DMS153 treated with DMSO at 0.1 percent for 48 hours (cell line): ENCODE data around the gene FAM53B.

Experiments
- DNase-seq: peaks from one replicate; lab custom pipeline; 2025; ENCODE audit not compliant: unreplicated experiment; lab: John Stamatoyannopoulos, UW

FAM53B gene

GRCh38 chr10:124602121-124602561 lies 142.0 kb downstream of the FAM53B start:
- no peak for DNase-seq

DNA sequence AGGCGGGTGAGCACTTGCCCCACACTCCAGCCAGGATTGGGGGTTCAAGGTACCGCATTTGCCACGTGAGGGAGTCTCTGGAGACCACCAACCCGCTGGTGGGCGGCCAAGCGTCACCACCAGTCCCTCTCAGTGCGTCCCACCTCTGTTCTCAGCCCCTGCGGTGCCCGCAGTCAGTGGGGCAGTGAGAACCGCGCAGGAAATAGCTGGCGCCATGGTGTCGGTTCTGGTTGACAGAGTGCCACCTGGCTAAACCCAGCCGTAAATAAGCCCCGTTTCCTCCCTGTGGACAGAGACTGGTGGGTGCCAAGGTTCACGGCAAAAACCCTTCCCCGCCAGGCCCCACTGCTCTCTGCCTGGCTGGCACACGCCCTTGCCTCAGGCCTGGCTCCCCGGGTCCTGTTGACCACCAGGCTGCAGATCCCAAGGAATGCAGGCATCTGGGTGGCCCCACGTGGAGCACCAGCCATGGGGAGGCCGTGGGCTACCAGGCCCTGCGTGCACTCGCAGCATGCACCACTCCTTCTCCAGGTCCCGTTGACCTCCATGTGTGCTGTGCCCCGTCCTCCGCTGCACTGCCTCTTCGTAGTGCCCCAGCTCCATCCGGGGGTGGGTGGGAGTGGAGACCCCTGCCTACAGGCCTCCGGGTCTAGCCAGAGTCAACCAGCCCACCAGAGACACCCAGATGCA lies 142.6 kb downstream of the FAM53B start:
- DNase-seq = no peak

- DNase-seq = no peak
These were observed 143.2 kb downstream of the FAM53B start for GRCh38 chr10:124601016-124601415.

- no peak for DNase-seq
These were observed 143.9 kb downstream of the FAM53B start for GRCh38 chr10:124600051-124600880.

- DNase-seq = no peak
These were observed 144.6 kb downstream of the FAM53B start for GRCh38 chr10:124599588-124600050.

GRCh38 chr10:124598773-124599587 lies 145.2 kb downstream of the FAM53B start:
- no peak for DNase-seq

GRCh38 chr10:124598196-124598595 lies 146.0 kb downstream of the FAM53B start:
- no peak for DNase-seq

- DNase-seq = no peak
These were observed 146.4 kb downstream of the FAM53B start for GRCh38 chr10:124597846-124598165.

DNA sequence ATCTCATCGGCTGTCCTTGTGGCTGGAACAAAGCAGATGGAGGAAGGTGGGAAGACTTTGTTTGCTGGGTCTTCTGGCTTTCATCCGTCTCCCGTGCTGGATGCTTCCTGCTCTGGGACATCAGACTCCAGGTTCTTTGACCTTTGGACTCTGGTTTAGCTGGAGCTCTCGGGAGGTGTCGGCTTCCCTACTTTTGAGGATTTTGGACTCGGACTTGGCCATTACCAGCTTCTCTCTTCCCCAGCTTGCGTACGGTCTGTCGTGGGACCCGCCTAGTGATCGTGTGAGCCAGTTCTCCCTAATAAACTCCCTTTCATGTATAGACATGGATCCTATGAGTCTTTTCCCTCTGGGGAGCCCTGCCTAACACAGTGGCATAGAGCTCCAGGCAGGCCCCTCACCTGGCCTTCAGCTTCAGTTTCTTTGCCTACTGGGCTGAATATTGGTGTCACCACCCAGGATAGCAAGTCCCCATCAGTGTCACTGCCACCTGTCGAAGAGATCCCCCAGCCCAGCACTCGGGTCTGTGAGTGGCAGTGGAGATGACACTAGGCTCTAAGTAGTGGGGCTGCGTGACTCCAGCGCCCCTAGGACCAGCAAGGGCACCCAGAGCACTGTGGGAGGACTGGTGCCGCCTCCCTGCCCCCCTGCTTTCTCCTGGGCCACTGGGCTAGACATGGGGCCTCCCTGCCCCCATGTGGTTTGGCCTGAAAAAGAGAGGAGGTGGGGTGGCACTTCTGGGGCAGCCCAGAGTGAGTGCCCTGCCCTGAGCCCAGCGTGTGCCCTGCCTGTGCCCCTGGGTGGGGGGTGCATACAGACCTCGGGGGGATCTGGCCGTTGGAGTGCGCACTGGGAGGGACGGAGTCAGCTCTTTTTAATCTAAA lies 147.0 kb downstream of the FAM53B start:
- no peak for DNase-seq

- DNase-seq = no peak
These were observed 147.9 kb downstream of the FAM53B start for GRCh38 chr10:124596116-124596785.

DNA sequence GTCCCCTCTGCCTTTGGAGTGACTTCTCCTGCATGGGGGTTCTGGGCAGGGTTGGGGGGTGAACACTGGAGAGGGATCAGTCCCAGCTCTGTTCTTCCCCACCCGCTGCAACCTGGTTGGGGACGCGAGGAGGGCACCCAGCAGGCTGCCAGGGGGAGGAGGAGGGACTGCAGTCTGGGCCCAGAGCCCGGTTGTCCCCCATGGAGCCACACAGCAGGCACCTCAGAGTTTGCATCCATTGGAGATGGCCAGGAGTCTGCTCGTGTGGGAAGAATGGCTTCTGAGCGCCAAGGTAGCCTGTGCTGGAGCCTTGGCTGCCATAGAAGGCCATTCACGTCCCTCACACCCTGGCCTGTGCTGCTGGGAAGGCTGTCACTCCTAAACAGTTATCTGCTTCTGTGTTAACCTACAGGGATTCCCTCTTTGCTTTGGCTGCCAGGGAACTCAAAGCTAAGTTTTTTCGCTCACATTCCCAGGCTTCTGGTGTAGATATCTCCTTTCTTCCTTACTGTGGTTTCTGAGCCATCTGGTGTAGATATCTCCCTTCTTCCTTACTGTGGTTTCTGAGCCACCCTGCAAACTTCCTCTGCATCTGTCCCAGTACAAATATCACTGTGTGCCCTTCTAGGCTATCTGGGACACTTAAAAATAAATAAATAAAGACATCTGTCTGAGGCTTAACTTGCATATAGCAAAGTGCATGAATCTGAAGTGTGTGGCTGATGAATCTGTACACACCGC lies 148.9 kb downstream of the FAM53B start:
- DNase-seq = no peak

- no peak for DNase-seq
These were observed 149.9 kb downstream of the FAM53B start for GRCh38 chr10:124594240-124594639.

- DNase-seq = no peak
These were observed 150.7 kb downstream of the FAM53B start for GRCh38 chr10:124593431-124593985.

DNA sequence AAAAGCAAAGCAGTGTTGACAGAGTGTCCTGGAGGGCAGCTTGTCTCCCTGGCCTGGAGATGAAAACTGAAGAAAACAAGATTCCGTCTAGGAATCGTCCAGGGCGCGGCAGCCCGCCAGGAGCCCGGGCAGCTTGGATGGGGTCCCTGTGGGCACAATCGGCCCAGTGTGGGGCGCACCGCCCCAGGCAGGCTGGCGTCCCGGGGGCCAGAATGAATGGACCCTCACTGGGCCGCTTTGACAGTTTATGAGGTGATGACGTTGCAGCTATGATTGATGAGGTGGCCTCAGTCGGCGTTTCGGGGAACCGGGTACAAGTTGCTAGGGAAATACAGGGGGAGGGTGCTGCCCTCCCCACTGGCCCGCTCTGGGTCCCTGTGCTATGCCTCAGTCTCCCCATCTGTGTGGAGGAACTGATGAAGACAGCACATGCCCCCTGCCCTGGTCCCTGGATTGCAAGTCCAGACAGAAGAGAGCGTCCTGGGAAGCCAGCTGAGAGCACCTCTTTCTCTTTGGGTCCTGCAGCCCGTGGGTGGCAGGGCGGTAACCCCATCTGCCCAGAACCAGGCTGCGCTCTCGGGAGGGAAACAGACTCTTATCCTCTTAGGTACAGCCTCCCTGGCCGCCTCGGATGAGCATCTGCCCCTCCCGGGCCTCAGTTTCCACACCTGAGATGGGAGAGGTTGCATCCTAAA lies 151.3 kb downstream of the FAM53B start:
- no peak for DNase-seq

DNA sequence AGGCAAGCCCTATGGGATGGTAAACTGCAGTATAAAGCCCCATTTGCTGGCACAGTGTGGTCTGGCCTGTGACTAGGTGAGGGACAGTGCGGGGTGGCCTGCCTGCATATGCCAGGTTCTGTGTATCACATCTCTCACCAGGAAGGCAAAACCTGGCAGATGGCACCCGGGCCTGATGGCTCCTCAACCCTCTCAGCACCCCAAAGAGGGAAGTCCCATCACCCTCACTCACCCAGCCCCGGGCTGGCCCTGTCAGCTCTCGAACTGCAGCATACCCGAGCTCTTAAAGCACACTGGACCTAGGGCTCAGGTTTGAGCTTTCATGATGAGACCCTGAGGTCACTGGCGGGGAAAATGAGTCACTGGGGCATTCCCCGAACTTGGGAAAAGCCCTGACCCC lies 152.1 kb downstream of the FAM53B start:
- no peak for DNase-seq

- no peak for DNase-seq
These were observed 153.1 kb downstream of the FAM53B start for GRCh38 chr10:124591123-124591495.

- no peak for DNase-seq
These were observed 153.7 kb downstream of the FAM53B start for GRCh38 chr10:124590216-124591122.
